Left ventricle myocardium superior (tissue), 1 donor: ENCODE measurements around the gene PRICKLE1. TPM values are rescaled to one million over a fixed set of nuclear protein-coding genes. Genes with fewer than 3 reads are reported as not detected.

ENCODE experiments used
- ATAC-seq: fragments of 200-7000 bp; cut with Tn5 transposase; one replicate; pipeline ENCODE4 v1.9.1; 2020; ENCODE audit warnings: mild to moderate bottlenecking, moderate library complexity
- DNase-seq: peaks from one replicate; pipeline ENCODE4 v3.0.0-alpha.2; 2020
- intact Hi-C: fragments of 100-400 bp; cut with micrococcal nuclease; formaldehyde crosslinking; loops from one replicate; pipeline ENCODE4 v1.11.0; 2022
- long read RNA-seq: library from polyadenylated mRNA; unstranded; transcript quantifications from one replicate; pipeline ENCODE4 v2.0.0, GENCODE V29; 2021
- total RNA-seq: library from RNA; stranded (reverse); fragmentation: NEBNext Ultra II Directional; extraction: Animal tissue kit (Norgen Biotek cat#: 25700); gene quantifications from one replicate; pipeline ENCODE4 v1.2.1, GENCODE V29; 2021
- donor health status: DM: no; HTN: yes; CAD: no; lungs with severe emphysema.

PRICKLE1 gene
- total RNA-seq = 17.7 TPM
- long read RNA-seq, full-length matches to known transcripts = 13 of 21 reads
- long read RNA-seq, partial matches to known transcripts = 2 of 21 reads
- long read RNA-seq, other reads (novel, unspliced or antisense) = 6 of 21 reads

DNA sequence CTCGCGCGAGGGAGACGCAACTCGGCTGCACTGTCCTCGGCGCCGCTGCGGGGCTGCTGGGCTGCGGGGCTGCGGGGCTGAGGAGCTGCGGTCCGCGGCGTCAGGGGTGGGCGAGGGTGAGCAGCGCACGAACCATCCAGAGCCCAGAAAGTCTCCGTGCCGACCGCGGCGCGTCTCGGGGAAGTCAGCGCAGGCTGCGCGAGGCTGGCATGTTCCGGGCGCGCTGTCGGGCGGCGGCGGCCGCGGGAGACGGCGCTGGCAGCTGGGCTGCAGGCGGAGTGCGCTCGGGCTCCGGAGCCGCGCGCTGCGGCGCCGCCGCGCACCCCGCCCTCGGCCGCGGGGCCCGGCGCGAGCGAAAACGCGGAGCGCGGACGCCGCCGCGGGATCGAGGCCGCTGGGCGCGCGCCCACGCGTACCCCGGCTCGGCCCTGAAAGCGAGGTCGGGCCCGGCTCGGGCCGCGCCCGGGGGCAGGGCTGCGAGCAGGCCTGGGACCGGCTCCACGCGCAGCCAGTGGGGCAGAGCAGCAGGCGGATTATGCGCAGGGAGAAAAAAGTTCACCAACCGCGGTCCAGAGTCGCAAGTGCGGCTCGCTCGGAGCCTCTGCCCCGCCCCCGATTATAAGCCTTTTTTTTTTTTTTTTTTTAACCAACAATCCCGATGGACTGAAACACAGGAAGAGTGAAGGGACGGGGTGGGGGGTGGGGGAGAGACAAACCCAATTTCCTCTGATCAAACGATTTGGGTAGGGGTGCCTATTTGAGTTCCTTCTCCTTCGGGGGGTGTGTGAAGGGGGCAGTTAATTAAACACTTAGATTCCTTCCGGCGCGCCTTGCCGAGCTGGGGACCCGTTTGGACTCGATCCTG, at the start of gene PRICKLE1:
Gene PRICKLE1 (minus strand): TSS at position 282 of the 865 bp plus-strand sequence. CDS start 117,230 bp downstream, outside the sequence.
- intact Hi-C loops = loop anchor here (5.0 kb wide), 1 partner anchor 748 kb away; no protein-coding TSS in a partner anchor
- peak; percentile 87 for ATAC-seq
- peak; percentile 73 for DNase-seq

DNA sequence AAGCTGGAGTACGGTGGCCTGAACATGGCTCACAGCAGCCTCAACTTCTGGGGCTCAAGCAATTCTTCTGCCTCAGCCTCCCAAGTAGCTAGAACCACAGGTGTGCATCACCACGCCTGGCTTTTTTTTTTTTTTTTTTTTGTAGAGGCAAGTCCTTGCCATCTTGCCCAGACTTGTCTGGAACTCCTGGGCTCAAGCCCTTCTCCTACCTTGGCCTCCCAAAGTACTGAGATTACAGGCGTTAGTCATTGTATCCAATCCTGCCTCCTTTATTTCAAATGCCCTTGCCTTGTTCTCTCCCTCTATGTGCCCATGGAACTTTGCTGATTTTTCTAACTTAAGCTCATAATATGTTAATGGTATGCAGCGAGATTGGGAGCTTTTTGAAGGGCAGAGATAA, 49.2 kb upstream of the PRICKLE1 start:
- intact Hi-C loops = no loop called here
- no peak for DNase-seq
- ATAC-seq = no peak

DNA sequence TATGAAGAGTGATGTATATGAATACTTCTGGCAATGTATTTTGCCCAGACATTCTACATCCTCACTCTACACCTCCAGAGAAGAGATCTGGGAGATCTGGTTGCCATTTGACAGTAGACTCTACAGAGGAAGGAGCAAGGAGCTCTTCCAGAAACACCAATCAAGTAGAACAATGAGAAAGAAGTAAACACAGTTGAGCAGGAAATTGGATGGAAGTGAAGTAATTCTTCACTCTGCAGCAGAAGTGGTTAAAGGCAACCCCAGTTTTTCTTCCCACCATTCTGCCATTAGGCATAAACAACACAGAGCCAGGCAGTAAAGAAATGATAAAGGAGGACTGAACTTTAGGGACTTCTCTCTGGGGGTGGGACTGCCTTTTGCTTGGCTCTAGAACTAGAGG, 48.5 kb upstream of the PRICKLE1 start:
- ATAC-seq (no peak), DNase-seq (no peak)
- intact Hi-C loops = no loop called here

DNA sequence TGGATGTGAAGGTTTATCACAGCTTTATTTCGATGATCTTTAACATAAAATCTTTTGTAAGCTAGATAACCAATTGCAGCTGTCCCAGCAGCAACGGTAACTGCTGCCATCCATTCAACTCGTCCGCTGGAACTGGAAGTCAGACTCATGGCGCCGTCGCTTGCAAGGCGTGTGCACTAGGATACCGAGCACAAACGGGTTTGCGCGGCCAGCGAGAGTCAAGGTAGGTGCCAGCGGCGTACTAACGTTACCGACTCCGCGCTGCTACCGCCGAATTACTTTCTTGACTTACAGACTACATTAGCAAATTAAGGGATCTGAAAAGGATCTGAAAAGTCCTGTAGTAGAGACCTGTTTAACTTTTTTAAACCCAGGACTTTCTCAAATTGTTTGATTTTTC, 47.4 kb upstream of the PRICKLE1 start:
- no peak for ATAC-seq
- intact Hi-C loops = no loop called here
- DNase-seq = no peak

DNA sequence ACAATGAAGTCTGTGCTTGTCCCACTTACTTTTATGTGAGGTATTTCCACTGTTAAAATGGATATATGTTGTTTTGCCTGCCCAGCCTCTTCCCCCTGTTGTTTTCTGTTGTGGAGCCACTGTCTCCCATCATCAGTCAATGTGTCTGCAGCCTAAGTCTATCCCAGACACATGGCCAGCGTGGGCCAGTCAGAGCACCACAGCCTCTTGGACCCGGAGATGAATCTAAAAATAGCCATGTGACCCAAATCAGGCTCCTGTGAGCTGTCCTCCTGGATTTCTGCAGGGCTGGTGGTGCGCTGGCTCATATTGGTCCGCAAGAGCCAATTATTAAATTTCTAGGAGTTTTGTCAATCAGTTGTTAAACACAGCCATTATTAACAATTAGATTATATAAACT, 44.0 kb upstream of the PRICKLE1 start:
- DNase-seq (no peak), ATAC-seq (peak; percentile 76)
- intact Hi-C loops = no loop called here

DNA sequence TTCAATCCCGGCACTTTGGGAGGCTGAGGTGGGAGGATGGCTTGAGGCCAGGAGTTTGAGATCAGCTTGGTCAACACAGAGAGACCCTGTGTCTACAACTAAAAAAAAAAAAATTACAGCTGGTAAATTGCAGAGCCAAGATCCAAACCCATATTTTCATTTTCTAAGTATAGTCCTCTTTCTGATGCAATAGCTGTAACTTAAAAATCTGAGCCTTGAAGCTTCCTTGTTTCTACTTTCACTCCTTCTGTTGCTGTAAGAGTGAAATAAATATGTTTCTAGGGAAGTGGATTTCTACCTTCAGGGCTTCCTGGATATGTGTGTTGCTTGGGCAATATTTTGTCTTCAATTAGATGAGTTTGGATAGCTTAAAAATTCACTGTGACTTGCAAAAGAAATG, 42.0 kb upstream of the PRICKLE1 start:
- intact Hi-C loops = no loop called here
- DNase-seq (no peak), ATAC-seq (no peak)

DNA sequence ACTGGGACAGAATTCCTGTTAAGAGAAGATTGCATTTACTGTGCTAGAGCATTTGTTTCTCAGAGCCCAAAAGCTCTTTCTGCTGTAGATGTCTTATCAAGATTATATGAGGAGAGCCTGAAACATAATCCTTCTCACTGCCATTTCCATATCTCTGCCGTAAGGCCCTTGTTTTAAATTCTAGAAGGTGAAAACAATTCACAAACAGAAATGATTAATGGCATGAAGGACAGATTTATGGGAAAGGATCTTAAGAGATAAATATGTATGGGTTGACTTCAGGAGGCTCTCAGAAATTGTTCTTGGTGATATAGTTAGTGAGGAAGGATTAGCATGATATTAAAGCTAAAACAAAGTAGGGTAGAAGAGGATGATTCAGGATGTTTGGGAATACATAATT, 40.8 kb upstream of the PRICKLE1 start:
- ATAC-seq = no peak
- intact Hi-C loops = no loop called here

DNA sequence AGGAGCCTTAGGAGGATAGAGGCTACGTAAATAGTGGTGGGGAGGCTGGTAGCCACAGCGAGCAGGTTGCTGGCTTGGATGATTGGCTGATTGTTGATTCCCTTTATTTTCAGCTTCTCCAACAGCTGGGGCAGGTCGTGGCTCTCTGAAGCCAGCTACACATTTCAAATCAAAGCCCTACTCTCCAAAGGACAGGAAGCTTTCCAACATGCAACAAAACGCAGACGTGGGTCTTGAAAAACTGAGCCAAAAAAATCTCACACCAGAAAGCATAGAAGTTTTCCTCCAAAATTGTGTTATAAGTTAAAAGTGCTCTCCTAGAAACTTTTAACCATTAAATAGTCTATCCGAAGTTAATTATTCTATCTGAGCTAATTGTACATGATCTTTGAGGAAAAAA, 37.6 kb upstream of the PRICKLE1 start:
- intact Hi-C loops = no loop called here
- ATAC-seq (no peak), DNase-seq (no peak)

More for the DNA sequence above, 40.8 kb upstream of the PRICKLE1 start:
- no peak for DNase-seq

DNA sequence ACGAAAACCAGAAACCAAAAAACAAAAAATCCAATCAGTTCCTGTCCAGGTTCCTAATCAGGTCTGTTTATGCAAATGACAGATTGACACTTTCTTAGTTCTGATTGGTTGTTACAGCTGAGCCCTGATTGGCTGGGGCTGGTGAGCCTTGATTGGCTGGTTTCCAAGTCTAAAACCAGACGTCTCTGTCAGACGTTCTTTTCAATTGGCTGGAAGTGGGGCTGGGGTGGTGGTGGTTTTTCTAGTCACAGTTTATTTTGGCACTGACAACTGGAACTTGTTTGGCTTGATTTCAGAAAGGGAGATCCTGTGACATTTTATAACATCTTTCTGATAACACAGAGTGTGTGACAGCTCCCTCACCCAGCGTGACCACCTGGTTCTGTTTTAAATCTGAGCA, 36.1 kb upstream of the PRICKLE1 start:
- intact Hi-C loops = no loop called here
- ATAC-seq = no peak
- no peak for DNase-seq

DNA sequence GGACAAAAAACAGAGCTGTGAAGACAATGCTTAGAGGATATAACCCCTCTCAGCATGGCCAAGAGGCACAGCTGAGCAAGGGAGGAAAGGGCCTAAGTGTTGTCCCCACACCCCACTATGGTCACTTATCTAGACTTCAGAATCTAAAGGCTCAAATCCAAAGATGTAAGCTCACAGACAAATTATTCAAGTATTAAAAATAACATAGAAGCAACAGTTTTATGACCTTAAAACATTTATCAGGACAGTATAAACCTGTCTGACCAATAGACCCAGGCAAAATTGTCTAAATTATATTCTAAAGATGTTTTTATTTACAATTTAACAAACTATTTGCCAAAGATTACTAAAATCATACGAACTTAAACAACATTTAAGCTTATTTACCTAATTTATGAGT, 28.1 kb upstream of the PRICKLE1 start:
- DNase-seq (no peak), ATAC-seq (no peak)
- intact Hi-C loops = no loop called here

DNA sequence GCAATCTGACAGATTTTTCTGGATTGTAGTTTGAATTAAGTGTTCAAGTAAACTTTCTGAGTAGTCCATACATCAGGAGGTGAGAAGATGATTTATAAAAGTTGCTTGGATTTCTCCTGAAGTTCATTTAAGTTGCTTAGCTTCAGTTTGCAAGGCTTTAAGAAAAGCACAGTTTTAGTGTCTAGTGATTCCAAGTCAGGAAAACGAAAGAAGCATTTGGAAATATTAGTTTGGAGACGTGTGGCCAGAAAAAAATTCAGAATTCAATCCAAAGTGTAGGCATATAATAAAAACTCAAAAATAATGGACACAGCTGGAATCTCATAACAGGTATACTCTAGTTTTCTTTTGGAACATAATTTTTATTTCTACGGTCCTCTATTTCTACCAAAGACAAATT, 25.5 kb upstream of the PRICKLE1 start:
- no peak for DNase-seq
- ATAC-seq = no peak
- intact Hi-C loops = no loop called here

DNA sequence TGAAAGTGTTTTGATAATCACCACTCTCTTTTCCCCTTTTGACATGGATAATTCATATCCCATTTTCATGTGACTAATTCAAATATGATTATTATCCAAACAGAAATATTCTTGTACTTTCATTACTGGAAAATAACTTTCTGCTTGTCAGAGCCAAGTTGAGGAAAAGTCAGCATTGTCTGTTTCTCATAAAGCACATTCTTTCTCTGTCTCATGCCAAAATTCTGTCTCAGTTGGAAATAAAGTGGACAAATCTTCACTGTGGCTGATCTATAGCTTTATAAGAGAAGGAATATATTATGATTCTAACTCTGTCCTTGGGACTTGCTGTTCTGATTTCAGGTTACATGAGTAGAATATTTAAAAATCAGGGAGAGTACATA, 22.7 kb upstream of the PRICKLE1 start:
- no peak for ATAC-seq

DNA sequence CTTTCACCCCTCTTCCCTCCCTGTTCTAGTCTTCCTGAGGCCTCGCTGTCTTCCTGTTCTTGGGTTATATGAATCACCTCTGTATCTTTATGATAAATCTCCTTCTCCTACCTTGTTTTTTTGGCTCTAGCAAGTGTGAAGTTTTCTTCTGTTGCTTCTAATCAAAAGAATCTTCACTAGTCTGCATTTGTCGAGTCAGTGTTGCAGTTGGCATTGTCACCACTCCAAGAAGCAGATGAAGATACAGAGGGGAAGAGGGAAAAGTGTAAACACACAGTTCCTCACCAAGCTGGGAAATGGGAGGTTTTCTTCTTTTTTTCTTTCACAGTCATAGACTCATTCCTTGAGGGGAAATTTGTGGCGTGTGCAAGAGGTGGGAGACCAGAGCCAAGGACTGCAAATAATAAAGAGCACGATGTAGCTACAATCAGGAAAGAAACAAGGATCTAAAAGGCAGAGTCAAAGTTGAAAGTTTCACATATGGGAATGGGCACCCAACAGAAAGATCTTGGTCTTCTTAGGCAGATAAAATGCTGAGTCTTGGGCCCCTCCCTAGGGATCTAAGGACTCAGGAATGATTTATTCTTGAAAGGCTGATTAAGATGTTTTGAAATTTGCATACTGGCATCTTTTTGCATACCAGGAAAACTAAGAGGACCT, 22.2 kb upstream of the PRICKLE1 start:
- DNase-seq (no peak), ATAC-seq (no peak)
- intact Hi-C loops = no loop called here

More for the DNA sequence above, 22.7 kb upstream of the PRICKLE1 start:
- intact Hi-C loops = no loop called here
- DNase-seq = no peak

DNA sequence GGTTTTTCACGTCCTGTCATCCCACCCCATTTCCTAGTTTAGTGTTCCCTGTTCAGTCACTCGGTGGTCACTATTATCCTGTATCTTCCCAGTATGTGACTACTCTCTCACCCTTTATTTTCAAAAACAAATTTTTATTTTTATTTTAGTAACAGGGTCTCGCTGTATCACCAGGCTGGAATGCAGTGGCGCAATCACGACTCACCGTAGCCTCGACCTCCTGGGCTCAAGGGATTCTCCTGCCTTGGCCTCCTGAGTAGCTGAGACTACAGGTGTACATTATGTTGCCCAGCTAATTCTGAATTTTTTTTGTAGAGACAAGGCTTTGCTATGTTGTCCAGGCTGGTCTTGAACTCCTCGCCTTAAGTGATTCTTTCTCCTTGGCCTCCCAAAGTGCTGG, 20.1 kb upstream of the PRICKLE1 start:
- ATAC-seq (no peak), DNase-seq (no peak)
- intact Hi-C loops = no loop called here

DNA sequence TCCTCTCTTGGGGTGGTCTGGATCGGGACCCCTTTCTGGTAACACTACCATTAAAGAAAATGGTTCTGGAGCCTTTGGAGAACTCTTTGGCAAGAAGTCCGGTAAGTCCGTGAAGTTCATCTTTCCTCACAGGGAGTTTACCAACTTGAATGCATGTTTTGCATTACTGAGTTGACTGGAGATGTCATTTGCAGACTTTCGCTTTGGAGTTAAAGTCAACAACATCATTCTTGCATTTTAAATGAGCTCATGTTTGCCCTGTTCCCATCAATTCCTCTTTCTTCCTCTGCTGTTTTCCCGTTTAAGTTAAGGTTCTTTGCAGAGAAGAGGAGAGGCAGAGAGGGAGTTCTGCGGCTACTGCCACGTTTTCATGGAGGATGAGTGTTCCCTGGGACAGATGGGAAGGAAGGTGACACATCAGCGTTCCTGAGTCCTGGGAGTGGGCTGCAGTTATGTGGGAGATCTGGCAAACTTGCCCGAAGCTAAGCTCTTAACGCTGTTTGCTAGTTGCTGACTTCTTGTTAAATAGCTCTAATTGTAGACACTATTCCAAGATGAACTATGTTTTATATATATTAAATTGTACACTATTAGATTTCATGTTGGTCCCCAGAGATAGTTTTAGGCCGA, 18.8 kb upstream of the PRICKLE1 start:
- ATAC-seq (no peak), DNase-seq (no peak)
- intact Hi-C loops = no loop called here

DNA sequence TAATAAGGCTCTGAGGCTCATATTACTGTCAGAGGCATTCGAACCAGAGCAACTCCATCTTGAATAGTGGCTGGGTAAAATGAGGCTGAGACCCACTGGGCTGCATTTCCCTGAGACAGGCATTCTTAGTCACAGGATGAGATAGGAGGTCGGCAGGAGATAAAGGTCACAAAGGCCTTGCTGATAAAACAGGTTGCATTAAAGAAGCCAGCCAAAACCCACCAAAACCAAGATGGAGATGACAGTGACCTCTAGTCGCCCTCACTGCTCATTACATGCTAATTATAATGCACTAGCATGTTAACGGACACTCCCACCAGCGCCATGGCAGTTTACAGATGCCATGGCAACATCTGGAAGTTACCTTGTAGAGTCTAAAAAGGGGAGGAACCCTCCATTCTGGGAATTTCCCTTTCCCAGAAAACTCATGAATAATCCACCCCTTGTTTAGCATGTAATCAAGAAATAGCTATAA, 18.1 kb upstream of the PRICKLE1 start:
- DNase-seq (no peak), ATAC-seq (no peak)
- intact Hi-C loops = no loop called here

DNA sequence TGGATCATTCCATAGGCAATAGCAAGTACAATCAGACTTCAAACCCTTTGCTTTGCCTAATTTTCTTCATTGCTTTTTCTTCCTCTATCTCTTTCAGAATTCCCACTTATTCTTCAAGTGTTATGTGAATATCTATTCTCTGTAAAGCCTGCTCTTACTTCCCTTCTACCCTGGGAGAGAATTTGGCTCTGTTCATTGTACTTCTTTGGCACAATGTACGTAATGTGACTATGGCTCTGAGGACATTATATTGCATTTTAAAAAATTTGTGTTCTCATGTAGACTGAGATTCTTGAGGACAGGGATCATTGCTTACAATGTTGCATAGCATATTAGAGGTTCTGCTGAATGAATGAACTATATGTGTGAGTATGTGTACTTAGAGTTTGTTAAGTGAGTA, 16.9 kb upstream of the PRICKLE1 start:
- intact Hi-C loops = no loop called here
- ATAC-seq = no peak

DNA sequence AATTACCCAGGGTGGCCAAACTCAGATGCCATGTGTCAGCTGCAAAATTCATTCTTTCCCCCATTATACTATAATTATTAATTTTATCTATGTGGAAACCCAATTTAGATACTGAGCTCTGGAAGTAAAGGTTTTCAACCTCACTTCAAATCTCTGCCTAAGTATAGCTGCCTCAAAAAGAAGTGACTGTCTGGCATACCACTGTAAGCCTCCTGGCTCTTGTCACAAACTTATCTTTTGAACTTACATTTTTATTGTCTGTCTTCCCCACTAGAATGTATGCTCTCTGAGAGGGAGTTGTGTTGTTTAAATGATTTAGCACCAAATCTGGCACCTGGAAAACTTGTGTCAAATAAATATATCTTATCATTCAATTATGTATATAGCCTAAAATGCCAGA, 16.1 kb upstream of the PRICKLE1 start:
- ATAC-seq = no peak
- intact Hi-C loops = no loop called here
- no peak for DNase-seq

More for the DNA sequence above, 16.9 kb upstream of the PRICKLE1 start:
- DNase-seq = no peak

DNA sequence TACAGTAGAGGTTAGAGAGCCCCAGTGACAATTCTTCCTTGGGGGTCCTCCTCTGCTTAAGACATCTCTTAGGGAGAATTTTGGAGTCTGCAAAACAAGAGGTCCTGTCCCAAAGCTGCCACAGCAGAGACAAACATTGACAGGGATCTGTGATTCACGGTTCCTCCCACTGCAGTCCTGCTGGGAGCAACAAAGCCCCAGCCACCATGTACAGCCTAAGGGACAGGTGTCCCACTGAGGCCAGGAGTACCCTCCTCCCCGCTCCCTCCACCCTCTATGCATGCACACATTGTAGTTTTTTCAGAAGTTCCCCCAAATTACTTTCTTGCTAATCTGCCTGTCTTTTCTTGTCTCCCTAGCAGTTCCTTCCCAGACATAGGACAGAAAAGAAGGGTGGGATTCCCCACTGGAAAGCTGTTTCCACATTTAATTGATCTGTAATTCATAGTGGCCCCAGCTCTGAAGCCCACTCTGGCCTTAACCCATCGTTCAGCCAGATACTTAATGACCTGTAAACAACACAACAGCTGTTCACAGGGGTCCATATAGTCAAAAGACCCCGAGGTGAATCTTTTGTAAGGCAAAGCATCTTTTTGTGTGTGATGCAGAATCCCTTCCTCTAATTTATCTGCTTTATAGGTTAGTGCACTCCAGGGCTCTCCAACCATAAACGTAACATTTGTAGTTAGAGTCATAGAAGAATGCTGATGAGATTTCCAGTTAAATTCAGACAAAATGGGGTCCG, 13.9 kb upstream of the PRICKLE1 start:
- intact Hi-C loops = no loop called here

More for the DNA sequence above, 13.9 kb upstream of the PRICKLE1 start:
- no peak for ATAC-seq
- DNase-seq = no peak
